GM19463 (cell line): ENCODE results near the gene CD93.

Experiments
- ATAC-seq: cut with Tn5 transposase; IDR thresholded peaks from one replicate; pipeline ENCODE4 v1.9.1; 2021; ENCODE audit warnings: mild to moderate bottlenecking, moderate library complexity; ENCODE audit not compliant: unreplicated experiment

Gene CD93

GRCh38 chr20:23100720-23101107 is 14.6 kb upstream of the CD93 start:
- ATAC-seq, result no peak

- ATAC-seq, result no peak
Measured at GRCh38 chr20:23099791-23100719, 13.9 kb upstream of the CD93 start.

GRCh38 chr20:23097636-23098580 is 11.8 kb upstream of the CD93 start:
- ATAC-seq, result no peak

GRCh38 chr20:23096986-23097520 is 10.9 kb upstream of the CD93 start:
- ATAC-seq, result no peak

GRCh38 chr20:23096097-23096496 is 10.0 kb upstream of the CD93 start:
- ATAC-seq, result no peak

- ATAC-seq, result no peak
Measured at GRCh38 chr20:23095499-23095898, 9.4 kb upstream of the CD93 start.

- ATAC-seq, result no peak
Measured at GRCh38 chr20:23094927-23095326, 8.8 kb upstream of the CD93 start.

- no peak for ATAC-seq
Measured at GRCh38 chr20:23094213-23094896, 8.2 kb upstream of the CD93 start.

- no peak for ATAC-seq
Measured at GRCh38 chr20:23093613-23094012, 7.5 kb upstream of the CD93 start.

- no peak for ATAC-seq
Measured at GRCh38 chr20:23092861-23093495, 6.9 kb upstream of the CD93 start.

GRCh38 chr20:23092384-23092756 is 6.2 kb upstream of the CD93 start:
- no peak for ATAC-seq

- ATAC-seq, result no peak
Measured at GRCh38 chr20:23091721-23092383, 5.7 kb upstream of the CD93 start.

- no peak for ATAC-seq
Measured at GRCh38 chr20:23090878-23091277, 4.8 kb upstream of the CD93 start.

- no peak for ATAC-seq
Measured at GRCh38 chr20:23090147-23090546, 4.0 kb upstream of the CD93 start.

- ATAC-seq, result no peak
Measured at GRCh38 chr20:23088866-23089265, 2.7 kb upstream of the CD93 start.

- ATAC-seq, result no peak
Measured at GRCh38 chr20:23087587-23088251, 1.6 kb upstream of the CD93 start.

- ATAC-seq, result no peak
Measured at GRCh38 chr20:23086931-23087411, 847 bp upstream of the CD93 start.

- no peak for ATAC-seq
Measured at GRCh38 chr20:23085436-23086055, 578 bp downstream of the CD93 start.
